ENCODE measurements around the gene REEP5. TPM values are rescaled to one million over a fixed set of nuclear protein-coding genes. Genes with fewer than 3 reads are reported as not detected.
A peak's percentile ranks its signal among the peaks of the same experiment; 100 is the strongest.

REEP5 gene
- total RNA-seq, 4 donors from 2014 or later: 65.7 to 91.6 (median 79.0) TPM

DNA sequence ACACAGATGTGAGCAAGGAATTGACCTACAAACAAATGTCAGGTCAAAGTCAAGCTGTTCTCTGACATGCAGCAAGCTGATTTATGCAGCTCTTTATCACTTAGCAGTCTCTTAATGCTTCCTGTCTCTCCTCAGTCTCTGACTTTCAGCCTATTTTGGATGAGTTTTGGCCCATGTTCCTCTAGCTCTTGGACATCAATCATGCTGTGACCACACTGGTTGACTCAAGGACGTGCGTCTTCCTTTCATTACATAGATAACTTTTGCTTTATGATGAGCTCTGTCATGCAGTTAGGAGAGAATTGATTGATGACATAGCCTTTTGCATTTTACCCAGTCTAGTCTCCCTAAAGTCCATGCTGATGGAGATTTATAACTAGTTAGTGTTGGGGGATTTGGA, 9.4 kb upstream of the REEP5 start:
- 55% methylated on average over 2 of the region's 2 CpGs for WGBS
- Histone ChIP-seq H3K4me1 (peaks cover 21% of the 10 kb centered on the region), H3K27me3 (no peaks in the 10 kb centered on the region), H3K9me3 (no peaks in the 10 kb centered on the region), H3K4me3 (no peak overlapping the region), H3K36me3 (no peaks in the 10 kb centered on the region), H3K27ac (no peak overlapping the region)
- TF ChIP-seq, protein P1, sequence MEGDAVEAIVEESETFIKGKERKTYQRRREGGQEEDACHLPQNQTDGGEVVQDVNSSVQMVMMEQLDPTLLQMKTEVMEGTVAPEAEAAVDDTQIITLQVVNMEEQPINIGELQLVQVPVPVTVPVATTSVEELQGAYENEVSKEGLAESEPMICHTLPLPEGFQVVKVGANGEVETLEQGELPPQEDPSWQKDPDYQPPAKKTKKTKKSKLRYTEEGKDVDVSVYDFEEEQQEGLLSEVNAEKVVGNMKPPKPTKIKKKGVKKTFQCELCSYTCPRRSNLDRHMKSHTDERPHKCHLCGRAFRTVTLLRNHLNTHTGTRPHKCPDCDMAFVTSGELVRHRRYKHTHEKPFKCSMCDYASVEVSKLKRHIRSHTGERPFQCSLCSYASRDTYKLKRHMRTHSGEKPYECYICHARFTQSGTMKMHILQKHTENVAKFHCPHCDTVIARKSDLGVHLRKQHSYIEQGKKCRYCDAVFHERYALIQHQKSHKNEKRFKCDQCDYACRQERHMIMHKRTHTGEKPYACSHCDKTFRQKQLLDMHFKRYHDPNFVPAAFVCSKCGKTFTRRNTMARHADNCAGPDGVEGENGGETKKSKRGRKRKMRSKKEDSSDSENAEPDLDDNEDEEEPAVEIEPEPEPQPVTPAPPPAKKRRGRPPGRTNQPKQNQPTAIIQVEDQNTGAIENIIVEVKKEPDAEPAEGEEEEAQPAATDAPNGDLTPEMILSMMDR (IDR thresholded peaks at IDR 0.05): no peak
- no peak for TF ChIP-seq POLR2A (IDR thresholded peaks at IDR 0.05)
- DNase-seq (ENCODE audit: low spot score in 2 of 2): no peak

DNA sequence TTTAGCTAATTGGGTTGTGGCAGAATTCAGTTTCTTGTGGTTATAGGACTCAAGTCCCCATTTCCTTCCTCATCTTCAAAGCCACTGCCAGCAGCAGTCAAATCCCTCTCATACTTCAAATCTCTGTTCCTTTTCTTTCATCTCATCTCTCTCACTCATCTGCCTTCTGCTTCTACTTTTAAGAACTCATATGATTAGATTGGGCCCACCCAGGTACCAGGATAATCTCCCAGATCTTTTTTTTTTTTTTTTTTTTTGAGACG, 8.0 kb upstream of the REEP5 start:
- 81% methylated on average over 1 of the region's 1 CpG for WGBS
- Histone ChIP-seq H3K4me1 (peaks cover 21% of the 10 kb centered on the region), H3K27ac (no peak overlapping the region), H3K27me3 (no peaks in the 10 kb centered on the region), H3K4me3 (no peak overlapping the region), H3K9me3 (no peaks in the 10 kb centered on the region), H3K36me3 (no peaks in the 10 kb centered on the region)
- TF ChIP-seq, protein P1 (IDR thresholded peaks at IDR 0.05): no peak
- no peak for TF ChIP-seq POLR2A (IDR thresholded peaks at IDR 0.05)
- TF ChIP-seq EP300 (IDR thresholded peaks at IDR 0.05): no peak
- no peak for TF ChIP-seq POLR2AphosphoS5 (IDR thresholded peaks at IDR 0.05)
- DNase-seq (ENCODE audit: low spot score in 2 of 2): no peak

DNA sequence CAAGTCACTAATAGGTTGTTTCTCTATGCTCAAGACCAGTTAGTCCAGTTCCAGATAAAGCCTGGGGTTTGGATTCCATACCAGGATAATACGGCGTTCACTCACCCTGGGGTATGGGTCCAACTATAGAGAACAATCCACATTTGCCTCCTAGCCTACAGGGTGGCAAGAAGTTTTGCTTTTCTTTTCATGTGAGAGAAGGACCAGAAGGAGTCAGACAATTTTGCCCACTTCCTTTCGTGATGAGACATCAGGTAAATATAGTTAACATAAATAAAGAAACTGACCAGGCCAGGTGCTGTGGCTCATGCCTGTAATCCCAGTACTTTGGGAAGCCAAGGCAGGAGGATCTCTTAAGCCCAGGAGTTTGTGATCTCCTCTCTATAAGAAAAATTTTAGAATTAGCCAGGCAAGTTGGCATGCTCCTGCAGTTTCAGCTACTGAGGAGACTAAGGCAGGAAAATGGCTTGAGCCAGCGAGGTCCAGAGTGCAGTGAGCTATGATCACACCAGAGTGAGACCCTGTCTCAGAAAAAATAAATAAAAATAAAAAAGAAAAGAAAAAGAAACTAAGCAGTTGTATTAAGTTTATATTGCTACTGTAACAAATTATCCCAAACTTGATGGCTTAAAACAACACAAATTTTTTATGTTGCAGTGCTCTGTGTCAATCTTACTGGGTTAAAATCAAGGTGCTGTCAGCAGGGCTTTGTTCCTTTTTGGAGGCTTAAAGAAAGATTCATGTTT, 7.5 kb upstream of the REEP5 start:
- no peaks in the 10 kb centered on the region for H3K27me3 ChIP-seq
- 76% methylated on average over 4 of the region's 4 CpGs for WGBS
- TF ChIP-seq, protein P1 (IDR thresholded peaks at IDR 0.05): no peak
- TF ChIP-seq EP300 (IDR thresholded peaks at IDR 0.05): no peak
- TF ChIP-seq POLR2A (IDR thresholded peaks at IDR 0.05): no peak
- no peak for TF ChIP-seq POLR2AphosphoS5 (IDR thresholded peaks at IDR 0.05)
- H3K27ac ChIP-seq: no peak overlapping the region
- no peaks in the 10 kb centered on the region for H3K9me3 ChIP-seq
- H3K4me1 ChIP-seq: peaks cover 21% of the 10 kb centered on the region
- no peak for DNase-seq (ENCODE audit: low spot score in 2 of 2)
- no peak overlapping the region for H3K4me3 ChIP-seq
- H3K36me3 ChIP-seq: no peaks in the 10 kb centered on the region

DNA sequence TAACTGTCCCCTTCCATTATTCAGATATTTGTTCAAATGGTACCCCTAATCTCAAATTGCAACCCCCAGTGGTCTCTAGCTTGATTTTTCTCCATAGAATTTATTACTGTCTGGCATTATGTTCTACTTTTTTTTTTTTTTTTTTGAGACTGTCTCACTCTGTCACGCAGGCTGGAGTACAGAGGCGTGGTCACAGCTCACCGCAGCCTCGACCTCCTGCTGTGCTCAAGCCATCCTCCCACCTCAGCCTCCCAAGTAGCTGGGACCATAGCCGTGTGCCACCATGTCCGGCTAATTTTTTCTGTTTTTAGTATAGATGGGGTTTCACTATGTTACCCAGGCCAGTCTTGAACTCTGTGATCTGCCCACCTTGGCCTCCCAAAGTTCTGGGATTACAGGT, 2.0 kb upstream of the REEP5 start:
- 87% methylated on average over 6 of the region's 6 CpGs for WGBS
- no peak overlapping the region for H3K27ac ChIP-seq
- TF ChIP-seq, protein P1 (IDR thresholded peaks at IDR 0.05): no peak
- TF ChIP-seq POLR2A (IDR thresholded peaks at IDR 0.05) (no peak), POLR2AphosphoS5 (IDR thresholded peaks at IDR 0.05) (no peak), EP300 (IDR thresholded peaks at IDR 0.05) (no peak)

DNA sequence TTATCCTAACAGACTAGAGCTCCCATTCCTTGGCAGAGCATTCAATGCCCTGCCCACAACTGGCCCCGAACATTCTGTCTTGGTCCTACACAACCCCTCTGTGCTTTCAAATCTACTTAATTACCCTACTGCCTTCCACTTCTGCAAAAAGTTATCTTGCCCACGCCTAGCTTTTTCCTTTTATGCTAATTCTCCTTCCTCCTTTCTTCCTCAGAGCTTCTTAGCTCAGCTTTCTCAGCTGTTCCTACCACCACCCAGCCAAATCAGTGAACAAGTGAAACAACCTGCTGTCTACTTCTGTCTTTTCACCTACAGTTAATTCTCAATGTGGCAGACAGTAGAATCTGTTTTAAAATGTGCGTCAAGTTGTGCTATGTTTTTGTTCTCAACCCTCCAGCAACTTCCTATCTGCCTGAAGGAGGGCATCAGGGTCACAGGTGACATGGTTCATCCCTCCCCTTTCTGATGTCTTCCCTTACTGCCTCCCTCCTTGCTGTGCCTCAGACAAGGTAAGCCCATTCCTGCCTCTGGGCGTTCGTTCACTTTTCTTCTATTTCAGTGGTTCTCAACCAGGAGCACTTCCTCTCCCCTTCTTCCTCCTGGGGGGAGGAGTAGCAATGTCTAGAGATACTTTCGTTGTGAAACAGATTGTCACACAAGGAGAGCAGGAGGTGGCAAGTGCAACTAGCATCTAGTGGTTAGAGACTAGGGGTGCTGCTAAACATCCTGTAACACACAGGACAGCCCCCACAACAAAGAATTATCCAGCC, 1.3 kb upstream of the REEP5 start:
- no peak for TF ChIP-seq EP300 (IDR thresholded peaks at IDR 0.05)
- no peak for TF ChIP-seq POLR2AphosphoS5 (IDR thresholded peaks at IDR 0.05)
- TF ChIP-seq POLR2A (IDR thresholded peaks at IDR 0.05): no peak
- TF ChIP-seq, protein P1 (IDR thresholded peaks at IDR 0.05): no peak
- H3K4me3 ChIP-seq: peak overlapping the region; percentile 100
- DNase-seq (ENCODE audit: low spot score in 2 of 2): no peak
- WGBS: 32% methylated on average over 6 of the region's 6 CpGs
- H3K36me3 ChIP-seq: peaks cover 8% of the 10 kb centered on the region
- H3K27ac ChIP-seq: peak overlapping the region; percentile 99
- no peaks in the 10 kb centered on the region for H3K9me3 ChIP-seq
- H3K4me1 ChIP-seq: peaks cover 49% of the 10 kb centered on the region
- H3K27me3 ChIP-seq: no peaks in the 10 kb centered on the region

More for the DNA sequence above, 2.0 kb upstream of the REEP5 start:
- no peak for DNase-seq (ENCODE audit: low spot score in 2 of 2)
- no peak overlapping the region for H3K4me3 ChIP-seq
- H3K36me3 ChIP-seq: peaks cover 5% of the 10 kb centered on the region
- no peaks in the 10 kb centered on the region for H3K27me3 ChIP-seq
- no peaks in the 10 kb centered on the region for H3K9me3 ChIP-seq
- peaks cover 45% of the 10 kb centered on the region for H3K4me1 ChIP-seq
